DND-41 (cell line): ENCODE measurements around the gene DLGAP1.

Experiments used
- ATAC-seq: fragments of 200-7000 bp; cut with Tn5 transposase; 3 replicates; pipeline ENCODE4 v1.9.1; 2021; ENCODE audit warnings: low read depth; ENCODE audit not compliant: insufficient read depth
- DNase-seq: peaks from one replicate; pipeline ENCODE4 v3.0.0-alpha.2; 2020
- H2AFZ ChIP-seq: 2 replicates; pipeline ENCODE4 v1.6.0; 2012; ENCODE audit warnings: low read depth, low read length
- H3K27ac ChIP-seq: 2 replicates; pipeline ENCODE4 v1.5.1; 2012; ENCODE audit warnings: low read length, inconsistent platforms
- H3K27me3 ChIP-seq: fragments of 200-600 bp; sonication (generic); 2 replicates; pipeline ENCODE4 v1.6.0; 2012; ENCODE audit warnings: low read length, mild to moderate bottlenecking, inconsistent platforms; ENCODE audit not compliant: insufficient read depth, poor library complexity
- H3K36me3 ChIP-seq: 2 replicates; pipeline ENCODE4 v1.5.1; 2012; ENCODE audit warnings: low read length, inconsistent platforms; ENCODE audit not compliant: insufficient read depth
- H3K4me1 ChIP-seq: 2 replicates; pipeline ENCODE4 v1.5.1; 2012; ENCODE audit warnings: mild to moderate bottlenecking, low read length; ENCODE audit not compliant: insufficient read depth
- H3K4me2 ChIP-seq: 2 replicates; pipeline ENCODE4 v1.6.0; 2012; ENCODE audit warnings: mild to moderate bottlenecking, moderate library complexity, low read length, inconsistent platforms; ENCODE audit not compliant: insufficient read depth
- H3K4me3 ChIP-seq, 2 experiments: fragments of 200-600 bp in 1 of 2; shearing (Covaris generic) in 1 of 2; 2 replicates each; pipeline ENCODE4 v1.5.1; 2012 to 2016; ENCODE audit warnings: inconsistent platforms in 2 of 2, low read length in 2 of 2, mild to moderate bottlenecking in 2 of 2, low read depth in 1 of 2, moderate library complexity in 1 of 2
- H3K79me2 ChIP-seq: 2 replicates; pipeline ENCODE4 v1.6.0; 2012; ENCODE audit warnings: low read length, inconsistent platforms; ENCODE audit not compliant: insufficient read depth
- H3K9ac ChIP-seq: 2 replicates; pipeline ENCODE4 v1.6.0; 2012; ENCODE audit warnings: low read depth, mild to moderate bottlenecking, inconsistent platforms, low read length, moderate library complexity
- H3K9me3 ChIP-seq: 2 replicates; pipeline ENCODE4 v1.5.1; 2012; ENCODE audit warnings: low read length, moderate library complexity, mild to moderate bottlenecking, inconsistent platforms; ENCODE audit not compliant: insufficient read depth, severe bottlenecking
- H4K20me1 ChIP-seq: 2 replicates; pipeline ENCODE4 v1.6.0; 2012; ENCODE audit warnings: low read length; ENCODE audit not compliant: insufficient read depth
- EZH2 ChIP-seq: IDR thresholded peaks from 3 replicates; pipeline ENCODE4 v1.6.1; 2012; ENCODE audit warnings: borderline replicate concordance, low read depth, mild to moderate bottlenecking, moderate library complexity, low read length, inconsistent platforms; ENCODE audit not compliant: severe bottlenecking
- TF ChIP-seq, protein P1 (sequence below): IDR thresholded peaks from 2 replicates; pipeline ENCODE4 v1.5.1; 2012; ENCODE audit warnings: borderline replicate concordance, low read length, moderate library complexity, mild to moderate bottlenecking; ENCODE audit not compliant: poor library complexity, severe bottlenecking; ENCODE audit errors: extremely low read depth

DLGAP1 gene

GRCh38 chr18:3593381-3593903 is 861.7 kb downstream of the DLGAP1 start:
- H3K79me2 ChIP-seq = peaks cover 31% of the 10 kb centered on the region
- DNase-seq (no peak), ATAC-seq (peak; percentile 44)
- TF ChIP-seq EZH2 = no peak
- H3K27me3 ChIP-seq = no peaks in the 10 kb centered on the region
- H3K4me3 ChIP-seq = peak overlapping the region; percentile 31 to 62; a peak in 3 of 4 replicates
- H3K36me3 ChIP-seq = peaks cover 7% of the 10 kb centered on the region; the same call in 1 of the 2 replicates
- peak overlapping the region; percentile 90 for H2AFZ ChIP-seq
- peak overlapping the region; percentile 80 for H3K4me2 ChIP-seq
- no peaks in the 10 kb centered on the region for H3K9me3 ChIP-seq
- H3K9ac ChIP-seq = peak overlapping the region; percentile 63
- H4K20me1 ChIP-seq = no peaks in the 10 kb centered on the region
- H3K27ac ChIP-seq = peak overlapping the region; percentile 85
- peaks cover 51% of the 10 kb centered on the region for H3K4me1 ChIP-seq

DNA sequence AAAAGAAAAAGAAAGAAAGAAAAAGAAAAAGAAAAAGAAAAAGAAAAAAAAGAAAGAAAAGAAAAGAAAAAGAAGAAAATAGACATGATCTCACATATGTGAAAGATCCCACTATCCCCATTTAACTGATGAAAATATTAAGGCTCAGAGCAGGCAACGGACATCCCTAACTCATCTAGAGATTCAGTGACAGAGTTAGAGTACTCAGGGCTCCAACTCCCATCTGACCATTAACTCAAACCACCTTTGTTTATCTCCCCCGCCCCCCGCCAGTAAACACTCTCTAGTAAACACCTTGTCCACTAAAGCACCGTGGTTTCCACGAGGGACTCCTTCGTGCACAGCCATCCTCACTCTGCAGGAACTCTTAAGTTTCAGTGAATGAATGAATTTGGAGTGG is 862.2 kb downstream of the DLGAP1 start:
- no peaks in the 10 kb centered on the region for H4K20me1 ChIP-seq
- TF ChIP-seq EZH2 = no peak
- TF ChIP-seq, protein P1, sequence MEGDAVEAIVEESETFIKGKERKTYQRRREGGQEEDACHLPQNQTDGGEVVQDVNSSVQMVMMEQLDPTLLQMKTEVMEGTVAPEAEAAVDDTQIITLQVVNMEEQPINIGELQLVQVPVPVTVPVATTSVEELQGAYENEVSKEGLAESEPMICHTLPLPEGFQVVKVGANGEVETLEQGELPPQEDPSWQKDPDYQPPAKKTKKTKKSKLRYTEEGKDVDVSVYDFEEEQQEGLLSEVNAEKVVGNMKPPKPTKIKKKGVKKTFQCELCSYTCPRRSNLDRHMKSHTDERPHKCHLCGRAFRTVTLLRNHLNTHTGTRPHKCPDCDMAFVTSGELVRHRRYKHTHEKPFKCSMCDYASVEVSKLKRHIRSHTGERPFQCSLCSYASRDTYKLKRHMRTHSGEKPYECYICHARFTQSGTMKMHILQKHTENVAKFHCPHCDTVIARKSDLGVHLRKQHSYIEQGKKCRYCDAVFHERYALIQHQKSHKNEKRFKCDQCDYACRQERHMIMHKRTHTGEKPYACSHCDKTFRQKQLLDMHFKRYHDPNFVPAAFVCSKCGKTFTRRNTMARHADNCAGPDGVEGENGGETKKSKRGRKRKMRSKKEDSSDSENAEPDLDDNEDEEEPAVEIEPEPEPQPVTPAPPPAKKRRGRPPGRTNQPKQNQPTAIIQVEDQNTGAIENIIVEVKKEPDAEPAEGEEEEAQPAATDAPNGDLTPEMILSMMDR = no peak
- H3K36me3 ChIP-seq = peaks cover 7% of the 10 kb centered on the region; the same call in 1 of the 2 replicates
- no peaks in the 10 kb centered on the region for H3K27me3 ChIP-seq
- H3K27ac ChIP-seq = peak overlapping the region; percentile 85
- H3K4me1 ChIP-seq = peaks cover 51% of the 10 kb centered on the region
- peak overlapping the region; percentile 31 to 62; a peak in 3 of 4 replicates for H3K4me3 ChIP-seq
- H3K79me2 ChIP-seq = peaks cover 31% of the 10 kb centered on the region
- peak overlapping the region; percentile 80 for H3K4me2 ChIP-seq
- peak overlapping the region; percentile 90 for H2AFZ ChIP-seq
- no peaks in the 10 kb centered on the region for H3K9me3 ChIP-seq
- no peak for ATAC-seq
- no peak for DNase-seq
- peak overlapping the region; percentile 63 for H3K9ac ChIP-seq

DNA sequence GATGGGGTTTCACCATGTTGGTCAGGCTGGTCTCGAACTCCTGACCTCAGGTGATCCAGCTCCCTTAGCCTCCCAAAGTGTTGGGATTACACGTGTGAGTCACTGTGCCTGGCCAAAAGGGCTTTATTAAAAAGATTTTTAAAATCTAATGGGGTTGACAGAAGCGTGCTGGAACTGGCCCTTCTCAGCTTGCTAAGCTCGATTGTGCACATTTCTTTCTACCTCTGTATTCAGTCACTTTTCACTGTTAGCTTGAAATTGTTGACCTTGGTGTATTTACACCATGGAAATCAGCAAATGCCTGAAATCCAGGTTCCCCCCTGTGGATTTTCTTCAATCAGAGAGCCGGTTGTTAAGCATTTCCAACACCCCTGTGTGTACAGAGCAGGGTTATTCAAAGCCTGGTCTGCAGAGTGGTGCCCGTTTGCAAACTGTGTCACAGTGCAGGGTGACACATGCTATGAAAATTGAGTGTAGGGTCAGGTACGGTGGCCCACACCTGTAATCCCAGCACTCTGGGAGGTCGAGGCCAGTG is 864.9 kb downstream of the DLGAP1 start:
- H2AFZ ChIP-seq = no peak overlapping the region
- ATAC-seq = no peak

More for the DNA sequence above, 864.9 kb downstream of the DLGAP1 start:
- no peak overlapping the region for H3K9ac ChIP-seq
- no peak overlapping the region for H3K4me2 ChIP-seq
- no peaks in the 10 kb centered on the region for H3K9me3 ChIP-seq
- H3K27me3 ChIP-seq = no peaks in the 10 kb centered on the region
- no peak overlapping the region for H3K4me3 ChIP-seq
- no peaks in the 10 kb centered on the region for H3K36me3 ChIP-seq
- H4K20me1 ChIP-seq = no peaks in the 10 kb centered on the region
- TF ChIP-seq, protein P1 = no peak
- no peak for TF ChIP-seq EZH2
- peaks cover 25% of the 10 kb centered on the region for H3K4me1 ChIP-seq
- no peak overlapping the region for H3K27ac ChIP-seq
- no peak for DNase-seq
- H3K79me2 ChIP-seq = peaks cover 5% of the 10 kb centered on the region
